GM12872 (cell line): ENCODE results near the gene STAU1.

Experiments used
- CTCF ChIP-seq: IDR thresholded peaks from 3 replicates; pipeline ENCODE4 v1.5.1; 2011; ENCODE audit warnings: low read depth, mild to moderate bottlenecking, low read length, moderate library complexity; ENCODE audit not compliant: insufficient read depth

Gene STAU1

GRCh38 chr20:49215232-49215631 is 27.1 kb upstream of the STAU1 start:
- TF ChIP-seq CTCF: no peak

- no peak for TF ChIP-seq CTCF
Measured at GRCh38 chr20:49214571-49214970, 26.4 kb upstream of the STAU1 start.

GRCh38 chr20:49210757-49211110 is 22.6 kb upstream of the STAU1 start:
- TF ChIP-seq CTCF: no peak

GRCh38 chr20:49210101-49210756 is 22.1 kb upstream of the STAU1 start:
- TF ChIP-seq CTCF: no peak

- TF ChIP-seq CTCF: peak; percentile 47; the same call in 2 of the 3 replicates
Measured at GRCh38 chr20:49207076-49207475, 18.9 kb upstream of the STAU1 start.

GRCh38 chr20:49203746-49204145 is 15.6 kb upstream of the STAU1 start:
- TF ChIP-seq CTCF: no peak

- no peak for TF ChIP-seq CTCF
Measured at GRCh38 chr20:49203011-49203410, 14.9 kb upstream of the STAU1 start.
